ENCODE measurements around the gene SLC35G6.
"Not testable (repeated sequence)": the region's sequence is repeated elsewhere in the genome, so short reads cannot be mapped to it uniquely, and the experiment has no call there.

SLC35G6 gene

GRCh38 chr17:7479213-7480088 lies 1.8 kb upstream of the SLC35G6 start, which contains the start of gene ZBTB4:
Gene ZBTB4 (minus strand): TSS chr17:7479631. CDS start chr17:7466801, 12,830 bp downstream.
- no peak for DNase-seq

GRCh38 chr17:7480089-7480384 lies 1.2 kb upstream of the SLC35G6 start:
- no peak for DNase-seq

GRCh38 chr17:7481842-7482741 lies 846 bp downstream of the SLC35G6 start:
- DNase-seq, result not testable (repeated sequence)

- DNase-seq, result not testable (repeated sequence)
Measured at GRCh38 chr17:7482742-7483088, 1.5 kb downstream of the SLC35G6 start.

- DNase-seq, result peak; percentile 71
Measured at GRCh38 chr17:7483255-7484066, 2.2 kb downstream of the SLC35G6 start.

GRCh38 chr17:7484067-7484918 lies 3.0 kb downstream of the SLC35G6 start, which contains the start of gene POLR2A:
Gene POLR2A (plus strand): TSS chr17:7484366.
- DNase-seq, result peak; percentile 91

GRCh38 chr17:7484919-7485377 lies 3.7 kb downstream of the SLC35G6 start:
- no peak for DNase-seq

- DNase-seq, result no peak
Measured at GRCh38 chr17:7486181-7486580, 4.9 kb downstream of the SLC35G6 start.

GRCh38 chr17:7490144-7490543 lies 8.9 kb downstream of the SLC35G6 start:
- no peak for DNase-seq

- DNase-seq, result no peak
Measured at GRCh38 chr17:7491583-7491982, 10.3 kb downstream of the SLC35G6 start.

- DNase-seq, result no peak
Measured at GRCh38 chr17:7493941-7494340, 12.7 kb downstream of the SLC35G6 start.

- DNase-seq, result no peak
Measured at GRCh38 chr17:7495906-7496434, 14.7 kb downstream of the SLC35G6 start.

GRCh38 chr17:7496470-7497183 lies 15.4 kb downstream of the SLC35G6 start:
- no peak for DNase-seq

GRCh38 chr17:7497228-7497627 lies 16.0 kb downstream of the SLC35G6 start:
- no peak for DNase-seq

GRCh38 chr17:7497636-7498035 lies 16.4 kb downstream of the SLC35G6 start:
- no peak for DNase-seq

GRCh38 chr17:7499161-7499560 lies 17.9 kb downstream of the SLC35G6 start:
- DNase-seq, result no peak

- DNase-seq, result no peak
Measured at GRCh38 chr17:7501729-7502128, 20.5 kb downstream of the SLC35G6 start.

GRCh38 chr17:7502171-7502847 lies 21.1 kb downstream of the SLC35G6 start:
- no peak for DNase-seq

GRCh38 chr17:7502987-7503386 lies 21.7 kb downstream of the SLC35G6 start:
- DNase-seq, result no peak

- DNase-seq, result no peak
Measured at GRCh38 chr17:7503521-7503920, 22.3 kb downstream of the SLC35G6 start.

Measured in cortex of kidney (tissue), 1 donor.